Loucy (cell line): ENCODE data around the gene MGMT.

Source experiments
- EZH2phosphoT487 ChIP-seq: fragments of 200-600 bp; IDR thresholded peaks from 2 replicates; pipeline ENCODE4 v1.6.1; 2018; ENCODE audit warnings: antibody characterized with exemption, mild to moderate bottlenecking, moderate library complexity, borderline replicate concordance
- TF ChIP-seq, protein P1 (sequence below): fragments of 200-600 bp; sonication (generic); conservative IDR thresholded peaks from 2 replicates; pipeline ENCODE4 v1.5.1; 2014; ENCODE audit warnings: mild to moderate bottlenecking, antibody characterized with exemption, low read length

DNA sequence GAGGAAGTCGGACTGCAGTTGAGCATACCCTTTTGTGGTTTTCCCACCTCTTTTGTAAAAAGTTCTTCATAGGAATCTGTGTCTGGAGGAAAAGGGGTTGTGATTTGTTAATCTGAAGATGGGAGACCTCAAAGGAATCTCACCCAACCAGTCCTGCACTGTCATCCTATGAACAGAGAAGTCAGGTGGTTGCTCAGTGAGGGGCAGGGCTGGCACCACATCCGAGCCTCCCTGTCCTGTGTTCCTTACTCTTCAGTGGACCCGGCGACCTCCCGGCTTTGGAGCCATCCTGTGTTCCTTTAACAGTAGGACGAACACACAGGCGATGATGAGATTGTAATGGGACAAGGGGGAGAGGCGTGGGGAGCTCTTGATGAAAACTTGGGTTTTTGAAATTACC is 2.8 kb upstream of the MGMT start:
- TF ChIP-seq, protein P1, sequence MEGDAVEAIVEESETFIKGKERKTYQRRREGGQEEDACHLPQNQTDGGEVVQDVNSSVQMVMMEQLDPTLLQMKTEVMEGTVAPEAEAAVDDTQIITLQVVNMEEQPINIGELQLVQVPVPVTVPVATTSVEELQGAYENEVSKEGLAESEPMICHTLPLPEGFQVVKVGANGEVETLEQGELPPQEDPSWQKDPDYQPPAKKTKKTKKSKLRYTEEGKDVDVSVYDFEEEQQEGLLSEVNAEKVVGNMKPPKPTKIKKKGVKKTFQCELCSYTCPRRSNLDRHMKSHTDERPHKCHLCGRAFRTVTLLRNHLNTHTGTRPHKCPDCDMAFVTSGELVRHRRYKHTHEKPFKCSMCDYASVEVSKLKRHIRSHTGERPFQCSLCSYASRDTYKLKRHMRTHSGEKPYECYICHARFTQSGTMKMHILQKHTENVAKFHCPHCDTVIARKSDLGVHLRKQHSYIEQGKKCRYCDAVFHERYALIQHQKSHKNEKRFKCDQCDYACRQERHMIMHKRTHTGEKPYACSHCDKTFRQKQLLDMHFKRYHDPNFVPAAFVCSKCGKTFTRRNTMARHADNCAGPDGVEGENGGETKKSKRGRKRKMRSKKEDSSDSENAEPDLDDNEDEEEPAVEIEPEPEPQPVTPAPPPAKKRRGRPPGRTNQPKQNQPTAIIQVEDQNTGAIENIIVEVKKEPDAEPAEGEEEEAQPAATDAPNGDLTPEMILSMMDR: no peak
- no peak for TF ChIP-seq EZH2phosphoT487
